NOMO-1 (cell line): ENCODE results near the gene HDC.

ENCODE experiments used
- DNase-seq, 2 experiments: peaks; one replicate each; lab custom pipeline; 2025; ENCODE audit not compliant: unreplicated experiment in 2 of 2; lab: John Stamatoyannopoulos, UW

The HDC gene

DNA sequence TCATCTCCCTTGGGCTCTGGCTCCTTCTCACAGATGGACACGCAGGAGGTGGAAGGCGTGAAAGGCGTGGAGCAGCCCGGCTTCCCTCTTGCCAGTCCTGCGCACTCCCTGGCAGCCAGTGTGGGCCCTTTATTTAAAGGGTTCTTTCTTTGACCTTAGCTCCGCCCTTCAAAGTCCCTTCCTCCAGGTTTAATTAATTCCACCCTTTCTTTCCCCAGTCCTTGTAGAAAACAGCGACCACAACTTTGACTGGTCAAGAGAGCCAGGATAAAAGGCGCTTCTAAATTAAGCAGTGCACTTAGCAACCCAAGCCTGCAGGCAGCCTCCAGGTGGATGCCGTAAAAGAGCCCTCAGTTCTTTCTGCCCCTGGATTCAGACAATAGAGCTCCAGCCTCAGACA lies at the start of gene HDC:
HDC (minus strand) TSS at position 107 of the 400 bp plus-strand sequence; CDS start at position 4, 103 bp downstream.
- no peak for DNase-seq

- no peak for DNase-seq
Observed at GRCh38 chr15:50312636-50313035, 47.1 kb upstream of the HDC start.

- DNase-seq = no peak
Observed at GRCh38 chr15:50307799-50308198, 42.3 kb upstream of the HDC start.

DNA sequence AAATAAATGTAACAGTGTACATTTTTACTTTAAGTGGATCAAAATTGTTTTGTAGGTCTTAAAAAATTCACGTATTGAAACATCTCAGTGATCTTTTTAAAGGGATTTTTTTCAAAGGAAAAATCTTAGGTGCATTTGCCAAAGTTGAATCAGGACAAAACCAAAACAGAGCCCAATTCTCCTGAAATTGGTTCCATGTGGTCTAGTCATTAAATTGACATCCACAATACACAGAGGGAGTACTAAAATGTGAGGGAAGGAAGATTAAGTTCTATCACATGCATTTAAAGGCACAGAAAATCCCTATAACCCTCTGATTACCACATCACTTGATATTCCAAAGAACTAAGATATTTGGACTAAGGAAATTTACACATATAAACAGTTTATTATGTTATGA lies 39.3 kb upstream of the HDC start:
- no peak for DNase-seq

GRCh38 chr15:50302581-50302980 lies 37.1 kb upstream of the HDC start:
- DNase-seq = peak; percentile 3 to 37

DNA sequence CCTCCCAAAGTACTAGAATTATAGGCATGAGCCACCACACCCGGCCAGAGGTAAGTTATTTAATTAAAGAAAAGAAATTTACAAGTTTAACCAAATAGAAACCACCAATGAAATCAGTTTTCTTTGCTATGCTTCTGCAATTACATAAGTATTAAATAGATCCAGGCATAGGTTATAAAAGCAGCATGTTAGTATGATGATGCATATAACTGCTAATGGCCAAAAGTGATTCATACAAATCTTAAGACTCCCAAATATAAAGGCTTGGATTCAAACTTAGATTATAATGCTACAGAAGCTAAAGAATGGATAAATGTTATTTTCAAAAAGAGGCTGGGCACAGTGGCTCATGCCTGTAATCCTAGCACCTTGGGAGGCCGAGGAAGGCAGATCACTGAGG lies 32.8 kb upstream of the HDC start:
- no peak for DNase-seq

- DNase-seq = no peak
Observed at GRCh38 chr15:50295966-50296365, 30.4 kb upstream of the HDC start.

GRCh38 chr15:50289749-50290148 lies 24.2 kb upstream of the HDC start:
- DNase-seq = no peak

DNA sequence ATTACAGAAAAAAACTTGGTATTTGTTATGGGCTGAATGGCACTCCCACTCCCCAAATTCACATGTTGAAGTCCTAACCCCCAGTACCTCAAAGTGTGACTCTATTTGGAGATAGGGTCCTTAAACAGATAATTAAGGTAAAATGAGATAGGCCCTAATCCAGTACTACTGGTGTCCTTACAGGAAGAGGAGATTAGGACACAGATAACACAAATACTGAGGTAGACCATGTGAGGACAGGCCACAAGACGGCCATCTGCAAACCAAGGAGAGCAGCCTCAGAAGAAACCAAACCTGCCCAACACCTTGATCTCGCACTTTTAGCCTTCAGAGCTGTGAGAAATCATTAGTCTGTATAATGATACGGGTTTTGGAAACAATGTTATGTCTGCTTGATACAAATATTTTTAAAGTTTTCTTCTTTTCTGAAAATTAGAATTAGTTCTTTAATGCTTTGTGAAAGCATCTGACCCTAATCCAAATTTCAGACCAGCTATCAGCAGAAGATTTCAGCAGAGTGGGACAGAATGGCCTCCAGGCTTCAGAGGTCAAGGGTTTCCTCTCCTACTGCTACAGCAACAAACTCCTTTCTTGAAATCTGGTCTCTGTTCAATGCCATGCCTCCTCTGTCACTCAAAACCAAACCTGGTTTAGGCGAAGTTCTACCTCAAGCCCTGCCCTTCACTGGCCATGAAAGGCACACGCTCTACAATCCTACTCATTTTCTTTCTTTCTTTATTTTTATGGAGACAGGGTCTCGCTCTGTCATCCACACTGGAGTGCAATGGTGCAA lies 22.0 kb upstream of the HDC start:
- no peak for DNase-seq

GRCh38 chr15:50281427-50281826 lies 15.9 kb upstream of the HDC start:
- no peak for DNase-seq

- DNase-seq = no peak
Observed at GRCh38 chr15:50280271-50280670, 14.7 kb upstream of the HDC start.

DNA sequence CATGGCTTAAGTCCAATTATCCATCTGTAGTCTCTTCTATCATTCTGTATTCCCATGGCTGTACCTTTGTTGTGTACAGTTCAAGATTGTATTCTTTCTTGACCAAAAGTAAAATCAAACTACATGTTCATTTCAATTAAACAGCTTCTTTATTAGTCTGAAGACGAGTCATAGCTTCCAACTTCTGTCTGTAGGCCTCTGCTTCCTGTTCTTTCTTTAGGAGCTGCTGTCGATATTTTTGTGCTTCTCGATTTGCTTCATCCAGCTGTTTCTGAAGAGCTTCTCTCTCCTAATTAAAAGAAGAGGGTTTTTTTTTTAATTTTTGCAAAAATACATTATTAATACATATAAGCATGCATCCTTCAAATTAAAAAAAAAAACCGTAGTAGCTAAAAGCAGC lies 13.0 kb upstream of the HDC start:
- peak; percentile 40 to 65 for DNase-seq

- peak in 1 of 2 experiments; percentile 50 for DNase-seq
Observed at GRCh38 chr15:50277370-50277769, 11.8 kb upstream of the HDC start.

- peak in 1 of 2 experiments; percentile 13 for DNase-seq
Observed at GRCh38 chr15:50275908-50276307, 10.4 kb upstream of the HDC start.

- DNase-seq = no peak
Observed at GRCh38 chr15:50275091-50275490, 9.6 kb upstream of the HDC start.

DNA sequence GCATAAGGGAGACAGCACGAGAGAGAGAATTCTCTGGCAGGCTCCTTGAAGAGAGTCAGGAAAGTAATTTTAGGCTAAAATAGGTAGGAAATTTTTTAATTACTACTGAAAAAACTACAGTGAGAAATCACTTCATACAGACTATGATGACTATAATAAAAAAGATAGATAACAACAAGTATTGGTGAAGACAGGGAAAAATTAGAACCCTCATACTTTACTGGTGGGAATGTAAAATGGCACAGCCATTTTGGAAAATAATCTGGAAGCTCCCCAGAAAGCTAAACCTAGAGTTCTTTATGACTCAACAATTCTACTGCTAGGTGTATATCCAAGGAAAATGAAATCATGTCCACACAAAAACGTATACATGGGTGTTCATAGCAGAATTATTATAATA lies 2.1 kb upstream of the HDC start:
- DNase-seq = no peak

DNA sequence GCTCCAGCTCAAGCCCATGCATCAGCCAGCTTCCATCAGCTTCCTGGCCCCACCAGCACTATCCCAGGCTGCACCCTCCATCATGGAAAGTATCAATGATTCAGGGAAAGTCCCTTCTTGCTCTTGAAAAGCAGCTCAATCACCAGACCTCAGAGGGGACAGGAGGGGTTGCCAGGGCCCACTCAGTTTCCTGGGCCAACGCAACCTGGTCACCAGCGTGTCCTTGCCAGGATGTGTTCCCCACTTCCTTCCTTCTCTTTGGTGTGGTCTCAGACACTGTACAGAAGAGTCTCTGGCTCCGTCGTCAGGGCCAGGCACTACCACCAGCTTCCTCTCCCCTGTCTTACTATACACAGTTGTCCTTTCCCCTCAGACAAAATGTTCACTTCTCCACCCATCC lies 3.0 kb downstream of the HDC start:
- no peak for DNase-seq

DNA sequence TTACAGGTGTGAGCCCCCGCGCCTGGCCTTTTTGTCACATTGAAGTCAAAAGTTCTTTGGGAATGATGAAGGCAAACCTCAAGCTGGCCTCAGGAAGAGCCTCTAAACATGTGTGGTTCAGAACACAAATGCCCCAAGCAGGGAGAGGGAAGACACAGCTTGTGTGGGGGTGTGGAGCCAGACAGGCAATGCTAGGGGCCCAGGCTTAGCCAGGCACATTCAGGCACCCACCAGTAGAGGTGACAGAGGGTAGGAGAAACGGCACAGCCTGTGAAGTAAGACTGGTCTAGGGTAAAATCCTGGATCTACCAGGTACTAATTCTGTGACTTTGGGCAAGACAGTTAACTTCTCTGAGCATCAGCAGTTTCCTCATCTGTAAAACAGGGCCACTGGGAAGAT lies 3.5 kb downstream of the HDC start:
- no peak for DNase-seq

GRCh38 chr15:50260969-50261496 lies 4.5 kb downstream of the HDC start:
- DNase-seq = no peak

- DNase-seq = no peak
Observed at GRCh38 chr15:50259276-50259675, 6.2 kb downstream of the HDC start.

- peak; percentile 27 to 81 for DNase-seq
Observed at GRCh38 chr15:50257924-50258323, 7.6 kb downstream of the HDC start.

- no peak for DNase-seq
Observed at GRCh38 chr15:50257332-50257731, 8.2 kb downstream of the HDC start.
